ENCODE data around the gene NPAS2. TPM values are rescaled to one million over a fixed set of nuclear protein-coding genes. Genes with fewer than 3 reads are reported as not detected.

The NPAS2 gene
- total RNA-seq, 1 experiment from 2014 or later = 38.3 TPM

DNA sequence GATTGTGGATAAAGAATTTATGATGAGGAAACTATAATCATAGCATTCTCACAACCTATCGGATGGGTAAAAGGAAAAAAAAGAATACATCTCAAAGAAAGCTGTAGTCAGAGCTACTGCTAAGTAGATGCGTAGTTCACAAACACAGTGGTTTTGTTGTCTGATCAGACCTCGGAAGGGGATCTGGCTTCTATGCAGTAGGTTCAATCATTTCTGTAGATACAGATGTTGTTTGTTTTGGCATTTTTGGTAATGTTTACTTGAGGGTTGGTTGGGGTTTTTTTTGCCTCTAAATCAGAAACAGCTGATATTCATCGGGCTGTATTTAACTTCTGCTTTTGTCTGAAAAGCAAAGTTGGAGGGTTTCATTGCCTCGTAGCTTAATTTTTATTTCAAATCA lies 42.1 kb downstream of the NPAS2 start:
- no peaks in the 10 kb centered on the region for H3K27me3 ChIP-seq (ENCODE audit: insufficient read depth, low read depth)
- POLR2A ChIA-PET (ENCODE audit: unreplicated experiment) = no interaction called here
- peaks cover 8% of the 10 kb centered on the region; the same call in 1 of the 2 replicates for H3K9me3 ChIP-seq (ENCODE audit: insufficient read depth, low read depth)
- H3K4me1 ChIP-seq (replicated peaks; ENCODE audit: insufficient read depth) = peaks cover 75% of the 10 kb centered on the region
- no peak overlapping the region for H2AFZ ChIP-seq
- peak overlapping the region; percentile 34; the same call in 1 of the 2 replicates for H3K27ac ChIP-seq
- no peaks in the 10 kb centered on the region for H3K9me2 ChIP-seq (ENCODE audit: insufficient read depth)
- BruUV-seq (replicated peaks) = no TSS peak
- H3F3A ChIP-seq (ENCODE audit: insufficient read depth, low read depth) = peaks cover 53% of the 10 kb centered on the region
- no peak overlapping the region for H3K4me3 ChIP-seq
- intact Hi-C loops (cut with micrococcal nuclease; ENCODE audit: unreplicated experiment) = no loop called here
- TF ChIP-seq EZH2 (IDR thresholded peaks at IDR 0.05; ENCODE audit: low read depth) = no peak
- TF ChIP-seq, protein P1, sequence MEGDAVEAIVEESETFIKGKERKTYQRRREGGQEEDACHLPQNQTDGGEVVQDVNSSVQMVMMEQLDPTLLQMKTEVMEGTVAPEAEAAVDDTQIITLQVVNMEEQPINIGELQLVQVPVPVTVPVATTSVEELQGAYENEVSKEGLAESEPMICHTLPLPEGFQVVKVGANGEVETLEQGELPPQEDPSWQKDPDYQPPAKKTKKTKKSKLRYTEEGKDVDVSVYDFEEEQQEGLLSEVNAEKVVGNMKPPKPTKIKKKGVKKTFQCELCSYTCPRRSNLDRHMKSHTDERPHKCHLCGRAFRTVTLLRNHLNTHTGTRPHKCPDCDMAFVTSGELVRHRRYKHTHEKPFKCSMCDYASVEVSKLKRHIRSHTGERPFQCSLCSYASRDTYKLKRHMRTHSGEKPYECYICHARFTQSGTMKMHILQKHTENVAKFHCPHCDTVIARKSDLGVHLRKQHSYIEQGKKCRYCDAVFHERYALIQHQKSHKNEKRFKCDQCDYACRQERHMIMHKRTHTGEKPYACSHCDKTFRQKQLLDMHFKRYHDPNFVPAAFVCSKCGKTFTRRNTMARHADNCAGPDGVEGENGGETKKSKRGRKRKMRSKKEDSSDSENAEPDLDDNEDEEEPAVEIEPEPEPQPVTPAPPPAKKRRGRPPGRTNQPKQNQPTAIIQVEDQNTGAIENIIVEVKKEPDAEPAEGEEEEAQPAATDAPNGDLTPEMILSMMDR (conservative IDR thresholded peaks at IDR 0.05) = no peak
- peaks cover 100% of the 10 kb centered on the region for H3K79me2 ChIP-seq (ENCODE audit: low read depth)
- H3K4me2 ChIP-seq = no peak overlapping the region
- no peaks in the 10 kb centered on the region for H4K20me1 ChIP-seq (ENCODE audit: insufficient read depth)
- H3K36me3 ChIP-seq (ENCODE audit: low read depth) = peaks cover 25% of the 10 kb centered on the region
- DNase-seq = no peak
- CTCF ChIA-PET = no interaction called here

- no peak overlapping the region for H2AFZ ChIP-seq
- intact Hi-C loops (cut with micrococcal nuclease; ENCODE audit: unreplicated experiment) = loop anchor here (5.0 kb wide), 1 partner anchor 44 kb away; the partner anchor contains the start of gene NPAS2
- H3K79me2 ChIP-seq (ENCODE audit: low read depth) = peaks cover 100% of the 10 kb centered on the region
- H3K36me3 ChIP-seq (ENCODE audit: low read depth) = peaks cover 34% of the 10 kb centered on the region
- peaks cover 34% of the 10 kb centered on the region for H3F3A ChIP-seq (ENCODE audit: insufficient read depth, low read depth)
- H3K27ac ChIP-seq = peak overlapping the region; percentile 85
- no peaks in the 10 kb centered on the region for H3K27me3 ChIP-seq (ENCODE audit: insufficient read depth, low read depth)
- no peak for TF ChIP-seq EZH2 (IDR thresholded peaks at IDR 0.05; ENCODE audit: low read depth)
- TF ChIP-seq, protein P1 (conservative IDR thresholded peaks at IDR 0.05) = no peak
- POLR2A ChIA-PET (ENCODE audit: unreplicated experiment) = no interaction called here
- BruUV-seq (replicated peaks) = no TSS peak
- peak overlapping the region; percentile 52 for H3K4me2 ChIP-seq
- no peaks in the 10 kb centered on the region for H3K9me2 ChIP-seq (ENCODE audit: insufficient read depth)
- CTCF ChIA-PET = interaction anchor here (0.6 kb wide), 1 partner anchor 1750 kb away, joined by 4 read pairs; no protein-coding TSS in a partner anchor
- peak in 1 of 2 experiments; percentile 81 for DNase-seq
- H3K4me3 ChIP-seq = peak overlapping the region; percentile 31; the same call in 1 of the 2 replicates
- H3K9me3 ChIP-seq (ENCODE audit: insufficient read depth, low read depth) = peaks cover 20% of the 10 kb centered on the region; the same call in 1 of the 2 replicates
- H3K4me1 ChIP-seq (replicated peaks; ENCODE audit: insufficient read depth) = peaks cover 61% of the 10 kb centered on the region
- peaks cover 5% of the 10 kb centered on the region; the same call in 1 of the 2 replicates for H4K20me1 ChIP-seq (ENCODE audit: insufficient read depth)
These were observed 46.0 kb downstream of the NPAS2 start for GRCh38 chr2:100865816-100866460.

DNA sequence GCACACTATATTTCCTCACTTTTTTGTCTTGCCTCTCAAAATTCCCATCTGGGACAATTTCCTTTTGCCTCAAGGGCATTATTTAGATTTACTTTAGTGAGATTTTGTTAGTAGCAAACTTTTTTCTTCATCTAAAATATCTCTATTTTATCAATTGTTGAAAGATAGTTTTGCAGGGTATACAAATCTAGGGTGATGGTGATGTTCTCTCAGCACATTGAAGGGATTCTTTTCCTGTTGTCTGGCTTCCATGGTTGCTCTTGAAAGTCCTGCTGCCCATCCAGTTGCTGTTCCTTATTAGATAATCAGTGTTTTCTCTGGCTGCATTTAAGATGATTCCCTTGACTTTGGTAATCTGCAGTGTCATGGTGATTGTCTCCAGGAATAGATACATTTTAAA lies 48.1 kb downstream of the NPAS2 start:
- Histone ChIP-seq H3K36me3 (ENCODE audit: low read depth) (peaks cover 42% of the 10 kb centered on the region), H3K27me3 (ENCODE audit: insufficient read depth, low read depth) (no peaks in the 10 kb centered on the region), H3K9me3 (ENCODE audit: insufficient read depth, low read depth) (peaks cover 20% of the 10 kb centered on the region; the same call in 1 of the 2 replicates), H3K4me3 (no peak overlapping the region), H4K20me1 (ENCODE audit: insufficient read depth) (peaks cover 10% of the 10 kb centered on the region), H3K27ac (peak overlapping the region; percentile 27; the same call in 1 of the 2 replicates), H3K4me1 (replicated peaks; ENCODE audit: insufficient read depth) (peaks cover 55% of the 10 kb centered on the region), H3K79me2 (ENCODE audit: low read depth) (peaks cover 99% of the 10 kb centered on the region), H3K4me2 (no peak overlapping the region), H2AFZ (no peak overlapping the region), H3K9me2 (ENCODE audit: insufficient read depth) (no peaks in the 10 kb centered on the region), H3F3A (ENCODE audit: insufficient read depth, low read depth) (peaks cover 46% of the 10 kb centered on the region)
- ChIA-PET POLR2A (ENCODE audit: unreplicated experiment) (no interaction called here), CTCF (no interaction called here)
- TF ChIP-seq, protein P1 (conservative IDR thresholded peaks at IDR 0.05) = no peak
- no peak for TF ChIP-seq EZH2 (IDR thresholded peaks at IDR 0.05; ENCODE audit: low read depth)
- DNase-seq = no peak
- no TSS peak for BruUV-seq (replicated peaks)
- intact Hi-C loops (cut with micrococcal nuclease; ENCODE audit: unreplicated experiment) = loop anchor here (5.0 kb wide), 1 partner anchor 46 kb away; the partner anchor contains the start of gene NPAS2

Measured in PC-9 (cell line).